NCI-H82 treated with DMSO at 0.1 percent for 48 hours (cell line): ENCODE results near the gene DCP2.

Source experiments
- DNase-seq: peaks from one replicate; lab custom pipeline; 2025; ENCODE audit not compliant: unreplicated experiment; lab: John Stamatoyannopoulos, UW

Gene DCP2

DNA sequence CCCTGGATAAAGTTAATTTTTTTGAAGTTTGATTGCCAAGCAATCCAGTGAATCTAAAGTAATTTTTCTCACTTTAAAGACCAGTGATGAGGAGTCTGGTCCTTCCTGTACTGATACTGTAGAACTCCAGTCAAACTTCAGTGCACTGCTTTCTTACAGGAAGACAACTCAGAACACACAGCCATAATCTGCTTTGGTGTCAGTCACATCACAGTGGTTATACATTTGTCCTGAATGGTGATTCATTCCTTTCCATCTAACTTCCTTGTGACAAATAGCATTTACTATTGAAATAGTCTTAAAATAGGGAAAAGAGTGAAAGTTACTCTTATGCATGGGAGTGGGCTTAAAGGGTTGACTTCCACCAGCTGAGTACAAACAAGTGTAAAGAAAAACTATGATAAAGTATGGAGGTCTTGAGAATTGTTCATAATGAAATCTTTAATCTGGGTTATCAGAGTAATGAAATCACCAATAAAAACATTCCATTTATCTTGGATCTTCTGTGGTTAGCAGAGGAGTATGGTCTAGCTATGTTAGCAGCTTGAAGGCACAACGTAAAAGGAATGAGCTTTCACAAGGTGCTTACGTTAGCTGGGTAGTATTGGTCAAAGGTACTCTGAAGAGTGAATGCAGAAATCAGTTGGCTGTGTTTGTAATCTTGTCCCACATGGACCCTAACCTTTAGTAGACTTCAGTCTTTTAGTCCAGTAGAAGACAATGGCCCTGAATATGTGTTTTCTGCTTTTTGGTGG, 41.5 kb downstream of the DCP2 start:
- no peak for DNase-seq

DNA sequence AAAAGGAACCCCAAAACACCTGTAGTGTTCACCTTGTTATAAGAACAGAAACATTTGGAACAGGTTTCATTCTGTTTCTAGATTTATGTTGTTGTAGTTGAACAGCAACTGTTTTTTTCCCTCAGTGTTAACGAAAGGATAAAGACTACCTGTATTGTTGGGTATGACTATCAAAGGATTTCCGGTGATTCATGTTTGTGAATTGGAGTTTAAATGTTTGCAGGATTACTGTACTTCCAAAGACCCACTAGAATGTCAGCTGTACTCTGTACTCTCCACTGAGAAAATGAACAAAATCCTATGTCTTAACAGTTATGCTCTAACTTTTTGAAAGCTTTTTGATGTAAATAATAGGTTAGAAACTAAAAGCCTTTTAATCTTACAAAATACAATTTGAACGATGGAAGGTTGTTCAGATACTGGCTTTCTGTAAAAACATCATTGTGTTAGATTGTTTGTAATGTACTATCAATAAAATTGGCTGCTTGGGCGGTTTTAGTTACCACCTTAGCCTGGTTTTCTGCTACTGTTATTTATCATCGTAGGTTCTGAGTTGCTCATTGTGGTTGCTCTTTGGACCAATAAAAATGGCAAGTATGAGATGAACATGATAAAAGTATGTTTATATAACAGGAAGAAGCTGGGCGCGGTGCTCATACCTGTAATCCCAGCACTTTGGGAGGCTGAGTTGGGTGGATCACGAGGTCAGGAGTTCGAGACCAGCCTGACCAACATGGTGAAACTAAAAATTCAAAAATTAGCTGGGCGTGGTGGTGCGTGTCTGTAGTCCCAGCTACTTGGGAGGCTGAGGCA, 44.1 kb downstream of the DCP2 start:
- DNase-seq, result no peak

DNA sequence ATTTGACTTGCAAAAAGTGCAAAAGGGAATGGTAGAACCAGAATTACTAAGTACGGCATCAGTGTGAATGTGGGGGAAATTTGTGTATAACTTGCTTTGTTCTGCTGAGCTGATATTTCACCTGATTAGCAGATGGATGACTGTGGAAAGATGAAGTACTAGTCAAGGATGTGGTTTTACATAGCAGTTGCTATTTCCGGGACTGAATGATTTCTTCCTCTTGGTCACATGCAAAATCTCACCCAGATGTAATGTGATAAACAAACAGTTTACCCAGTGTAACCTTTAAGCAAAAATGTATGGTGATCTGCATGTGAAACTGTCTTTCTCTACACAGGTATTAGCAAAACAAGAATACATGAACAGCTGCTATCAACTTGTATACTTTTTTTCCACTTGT, 46.1 kb downstream of the DCP2 start:
- no peak for DNase-seq

DNA sequence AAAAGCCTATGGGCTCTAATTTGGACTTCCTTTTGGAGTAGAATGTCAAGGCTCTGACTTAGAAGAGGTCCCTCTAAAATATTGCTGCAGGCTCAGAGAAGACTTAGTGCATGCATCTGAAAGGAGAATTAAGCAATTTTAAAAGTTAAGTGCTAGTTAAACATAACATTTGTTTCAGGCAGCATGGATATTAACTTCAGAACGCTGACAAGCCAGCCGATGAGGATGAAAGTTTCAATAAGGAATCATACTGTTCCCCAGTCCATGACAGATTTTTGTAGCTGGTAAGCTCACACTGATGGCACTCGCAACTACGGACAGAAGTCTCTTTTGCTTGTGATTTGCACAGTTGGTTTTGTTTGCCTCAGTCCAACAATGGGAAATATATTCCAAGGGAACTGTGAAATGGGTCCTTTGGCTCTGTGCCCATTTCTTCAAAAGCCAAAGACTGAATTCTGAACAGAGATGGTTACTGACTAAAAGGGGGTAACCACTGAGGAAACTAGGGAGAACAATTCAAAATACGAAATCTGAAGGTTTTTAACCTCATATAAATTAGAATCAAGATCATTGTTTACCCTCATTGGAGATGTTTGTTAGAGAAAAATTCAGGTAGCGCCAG, 47.6 kb downstream of the DCP2 start:
- no peak for DNase-seq

DNA sequence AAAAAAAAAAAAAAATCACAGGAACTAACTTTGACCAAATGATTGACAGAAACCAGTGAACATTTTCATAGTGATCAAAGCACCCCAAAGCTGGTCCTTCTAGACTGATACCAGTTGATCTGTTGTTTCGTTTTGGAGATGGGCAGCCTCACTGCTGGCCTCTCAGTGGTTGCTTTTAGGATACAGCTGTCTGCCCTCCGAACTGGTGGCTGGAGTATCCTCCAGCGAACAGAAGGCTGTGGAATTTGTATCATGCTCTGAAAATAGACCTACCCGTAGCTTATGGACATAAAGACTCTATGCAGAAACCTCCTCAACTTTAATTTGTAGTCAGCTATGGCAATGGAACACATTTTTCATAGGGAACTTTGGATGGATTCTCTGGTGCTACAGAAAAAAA, 49.0 kb downstream of the DCP2 start:
- DNase-seq, result no peak

DNA sequence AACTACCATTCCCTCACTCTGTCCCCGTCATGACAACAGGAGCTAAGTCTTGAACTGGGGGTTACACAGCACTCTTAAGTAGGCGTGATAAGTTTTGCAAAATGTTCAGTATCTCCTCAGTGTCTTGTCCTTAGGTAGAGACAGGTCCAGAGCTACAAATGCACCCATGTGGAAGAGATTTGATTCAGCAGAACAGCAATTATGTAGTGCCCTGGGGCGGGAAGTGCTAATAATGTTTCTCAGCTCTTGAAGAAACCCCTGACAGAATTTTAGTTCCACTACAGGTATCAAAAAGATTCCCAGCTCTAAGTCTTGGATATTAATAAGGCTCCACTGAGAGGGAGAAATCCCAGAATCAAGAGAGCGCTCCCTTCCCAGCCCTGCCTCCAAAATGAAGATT, 49.6 kb downstream of the DCP2 start:
- no peak for DNase-seq

DNA sequence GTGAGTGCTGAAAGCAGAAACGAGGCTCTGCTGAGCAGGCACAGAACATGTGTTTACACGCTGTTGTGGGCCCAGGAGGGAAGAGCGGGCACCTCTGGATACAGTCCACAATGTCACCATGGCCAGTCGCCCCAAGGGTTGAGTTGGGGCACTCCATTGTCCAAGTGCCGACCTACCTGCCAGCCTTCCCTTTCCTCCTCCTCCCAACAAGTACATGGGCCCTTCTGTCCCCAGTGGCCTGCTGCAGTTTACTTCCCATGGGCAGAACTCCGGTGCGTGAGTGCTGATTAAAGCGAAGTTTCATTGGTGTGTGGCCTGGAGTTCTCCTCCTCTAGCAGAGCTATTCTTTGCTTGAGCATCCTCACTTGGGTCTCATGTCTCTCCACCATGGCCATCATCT, 50.4 kb downstream of the DCP2 start:
- DNase-seq, result no peak

DNA sequence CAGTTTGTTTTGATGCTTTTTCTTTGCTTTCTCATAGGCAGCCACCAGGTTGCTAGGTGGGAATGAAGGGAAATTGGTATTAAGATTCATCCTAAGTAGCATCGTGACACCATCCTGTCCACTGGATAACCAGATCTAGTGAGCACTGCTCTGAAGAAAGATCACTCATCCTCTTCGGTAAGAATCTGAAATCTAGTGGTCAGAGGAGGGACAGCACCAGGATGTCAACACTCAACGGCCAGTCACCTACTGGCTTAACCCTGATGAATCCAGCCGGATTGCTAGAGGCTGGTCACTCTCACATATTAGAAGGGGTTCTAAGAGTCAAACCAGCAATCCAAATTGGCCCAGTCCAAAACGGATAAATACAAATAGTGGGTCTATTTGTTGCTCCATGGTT, 50.8 kb downstream of the DCP2 start:
- no peak for DNase-seq

DNA sequence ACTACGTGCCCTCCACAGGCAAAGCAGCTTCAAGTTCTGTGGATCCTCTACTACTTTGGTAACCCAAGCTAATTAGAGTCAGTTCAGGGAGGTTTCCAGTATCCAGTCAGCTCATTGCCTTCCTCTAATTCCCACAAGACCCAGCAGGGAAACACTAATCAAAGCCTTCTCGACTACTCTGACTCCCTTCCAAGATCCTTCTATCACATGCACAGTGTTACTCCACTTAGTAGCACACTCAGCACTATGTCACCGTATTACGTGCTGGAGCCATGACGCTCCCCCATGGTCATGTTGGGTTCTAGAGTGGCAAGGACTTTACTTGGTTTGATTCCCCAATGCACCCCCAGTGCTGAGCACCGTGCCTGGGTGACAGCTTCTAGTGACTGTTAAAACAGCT, 53.0 kb downstream of the DCP2 start:
- no peak for DNase-seq

DNA sequence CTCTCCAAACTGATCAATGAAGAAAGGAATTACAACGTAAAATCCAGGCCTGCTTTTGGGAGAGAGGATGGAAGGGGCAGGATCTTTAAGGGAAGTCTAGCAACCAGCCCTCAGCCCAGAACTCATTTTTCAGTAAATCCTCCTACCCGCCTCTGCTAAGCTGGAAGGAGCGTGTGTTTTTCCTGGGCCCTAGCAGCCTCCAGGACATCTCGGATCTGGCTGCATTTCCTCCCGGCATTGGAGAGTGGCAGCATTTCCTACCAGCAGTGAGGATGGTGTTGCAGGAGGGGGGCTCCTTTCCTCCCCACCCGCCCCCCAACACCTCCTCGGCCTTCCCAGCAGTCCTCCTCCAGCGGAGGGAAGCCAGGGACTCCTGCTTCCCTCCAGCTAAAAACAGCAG, 54.5 kb downstream of the DCP2 start:
- no peak for DNase-seq

DNA sequence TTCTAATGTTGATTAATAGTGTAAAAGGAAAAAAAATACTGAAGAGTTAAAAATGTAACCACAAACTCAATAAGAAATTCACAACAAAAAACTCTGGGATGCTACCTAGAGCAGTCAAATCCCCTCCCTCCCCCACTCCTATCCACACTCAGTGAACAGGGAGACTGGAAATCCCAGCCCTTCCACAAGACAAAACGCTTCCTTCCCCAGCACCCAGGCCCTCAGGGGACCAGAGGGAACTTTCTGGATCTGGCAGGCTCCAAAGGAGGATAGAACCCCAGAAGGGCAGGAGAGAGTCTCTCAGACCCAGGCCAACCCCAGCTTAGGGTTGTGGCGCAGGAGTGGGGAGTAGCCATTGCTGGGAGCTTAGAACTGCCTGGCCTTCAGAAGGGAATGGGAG, 55.0 kb downstream of the DCP2 start:
- DNase-seq, result no peak

DNA sequence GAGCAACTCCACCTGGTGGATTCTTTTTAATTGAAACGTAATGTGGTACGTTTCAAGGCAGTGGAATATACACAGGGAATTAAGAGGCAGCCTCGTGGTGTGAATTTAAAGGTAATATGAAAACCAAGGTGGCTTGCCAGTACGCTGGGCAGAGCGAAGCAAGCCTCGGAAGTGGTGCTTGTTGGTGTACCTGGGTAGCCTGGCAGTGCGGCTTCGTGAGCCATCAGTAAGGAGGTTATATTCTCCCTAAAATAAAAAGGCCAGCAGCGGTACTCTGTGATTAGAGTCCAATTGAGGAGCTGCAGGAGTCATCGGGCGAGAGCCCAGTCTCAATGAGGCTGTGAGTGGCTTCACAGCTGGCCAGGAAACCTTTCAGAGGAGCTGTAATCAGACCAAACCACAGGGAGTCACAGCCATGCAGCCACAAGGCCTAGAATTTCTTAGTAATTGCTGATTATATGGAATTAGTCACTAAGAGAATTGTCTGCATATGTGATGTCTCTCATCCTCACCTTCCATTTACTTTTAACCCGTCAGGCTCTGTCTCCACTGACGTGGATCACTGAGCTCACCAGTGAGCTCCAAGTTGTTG, 57.7 kb downstream of the DCP2 start:
- no peak for DNase-seq

DNA sequence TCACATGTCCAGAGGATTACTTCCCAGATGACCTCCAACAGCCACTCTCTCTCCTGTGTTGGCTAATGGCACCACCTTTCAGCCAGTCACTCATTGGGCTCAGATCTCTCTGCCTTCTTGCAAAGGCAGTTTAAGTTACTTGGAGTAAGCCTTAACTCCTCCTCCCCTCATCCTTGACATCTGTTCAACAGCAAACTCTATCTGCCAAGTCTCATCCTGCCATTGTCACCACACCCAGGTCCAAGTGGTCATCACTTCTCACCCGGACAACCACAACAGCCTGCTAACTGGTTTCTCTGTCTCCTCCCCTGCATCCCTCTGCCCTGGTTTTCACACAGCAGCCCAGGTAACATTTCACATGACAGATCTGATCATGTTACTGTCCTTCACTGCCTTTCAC, 58.5 kb downstream of the DCP2 start:
- no peak for DNase-seq

DNA sequence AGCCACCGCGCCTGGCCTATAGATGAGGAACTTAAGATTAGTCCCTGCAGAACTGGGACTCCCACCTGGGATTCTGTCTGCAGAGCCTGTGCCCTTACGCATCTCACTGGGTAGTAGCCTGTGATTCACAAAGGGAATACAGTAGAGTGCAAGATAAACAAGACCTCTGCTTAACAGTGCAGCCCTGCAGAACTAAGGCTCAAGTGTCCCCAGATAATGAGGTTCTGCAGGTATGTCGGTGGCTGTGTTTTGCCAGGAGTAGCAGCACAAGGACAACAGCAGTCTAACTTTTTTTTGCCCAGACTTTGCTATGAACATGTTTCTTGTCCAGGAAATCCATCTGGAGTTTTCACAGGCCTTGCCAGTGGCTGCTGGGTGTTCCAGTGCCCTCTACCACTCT, 59.7 kb downstream of the DCP2 start:
- no peak for DNase-seq

DNA sequence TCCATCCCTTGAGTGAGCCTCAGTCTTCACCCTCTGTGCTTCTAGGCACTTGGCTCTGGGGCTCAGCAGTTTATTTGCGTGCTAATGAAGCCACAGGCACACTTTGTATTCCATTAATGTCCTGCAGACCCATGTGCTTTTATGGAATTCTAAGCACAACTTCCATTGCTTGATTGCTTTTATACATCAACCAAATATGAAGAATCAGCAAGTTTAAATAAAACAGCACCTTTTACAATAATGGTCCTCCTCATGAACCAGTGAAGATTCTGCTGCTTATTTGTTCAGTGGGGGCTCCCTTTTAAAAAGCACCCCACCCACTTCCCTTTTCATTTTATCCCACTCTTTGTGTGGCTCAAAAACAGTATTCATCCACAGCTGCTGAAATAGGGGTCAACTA, 60.2 kb downstream of the DCP2 start:
- no peak for DNase-seq

DNA sequence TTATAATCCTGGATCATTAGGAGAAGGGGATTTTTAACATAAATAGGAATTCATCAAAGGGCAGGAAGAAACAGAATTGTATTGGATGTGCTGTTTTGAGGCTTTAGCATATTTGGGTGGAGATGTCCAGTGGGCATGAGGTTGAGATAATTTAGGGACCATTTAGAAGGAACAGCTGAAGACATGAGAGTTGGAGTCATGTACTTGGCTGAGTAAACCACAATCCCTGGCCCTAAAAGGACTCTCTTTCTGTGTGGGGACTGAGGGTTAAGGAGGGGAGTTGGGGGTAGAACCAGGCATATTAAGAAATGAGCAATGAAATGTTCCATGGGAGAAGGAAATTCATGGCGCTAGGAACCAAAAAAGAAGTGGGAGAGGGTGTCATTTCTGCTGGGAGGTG, 61.5 kb downstream of the DCP2 start:
- DNase-seq, result no peak

DNA sequence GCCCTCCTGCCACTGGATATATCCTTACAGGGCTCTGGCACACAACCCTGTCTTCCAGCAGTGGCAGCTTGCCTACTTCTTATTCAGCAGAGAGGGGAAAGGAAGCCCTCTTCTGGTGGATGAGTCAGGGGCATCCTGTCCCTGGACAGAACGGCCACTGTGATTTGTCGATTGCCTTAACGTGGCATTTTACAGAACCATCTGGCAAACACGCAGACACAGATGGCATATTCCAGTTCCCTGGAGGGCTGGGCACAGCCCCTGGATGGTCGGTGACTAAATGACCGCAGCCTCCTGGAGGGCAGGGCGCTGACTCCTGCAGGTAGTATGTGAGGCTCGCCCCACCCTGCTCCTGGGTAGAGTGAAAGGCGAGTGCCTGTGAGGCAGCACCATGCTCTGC, 62.1 kb downstream of the DCP2 start:
- DNase-seq, result no peak

DNA sequence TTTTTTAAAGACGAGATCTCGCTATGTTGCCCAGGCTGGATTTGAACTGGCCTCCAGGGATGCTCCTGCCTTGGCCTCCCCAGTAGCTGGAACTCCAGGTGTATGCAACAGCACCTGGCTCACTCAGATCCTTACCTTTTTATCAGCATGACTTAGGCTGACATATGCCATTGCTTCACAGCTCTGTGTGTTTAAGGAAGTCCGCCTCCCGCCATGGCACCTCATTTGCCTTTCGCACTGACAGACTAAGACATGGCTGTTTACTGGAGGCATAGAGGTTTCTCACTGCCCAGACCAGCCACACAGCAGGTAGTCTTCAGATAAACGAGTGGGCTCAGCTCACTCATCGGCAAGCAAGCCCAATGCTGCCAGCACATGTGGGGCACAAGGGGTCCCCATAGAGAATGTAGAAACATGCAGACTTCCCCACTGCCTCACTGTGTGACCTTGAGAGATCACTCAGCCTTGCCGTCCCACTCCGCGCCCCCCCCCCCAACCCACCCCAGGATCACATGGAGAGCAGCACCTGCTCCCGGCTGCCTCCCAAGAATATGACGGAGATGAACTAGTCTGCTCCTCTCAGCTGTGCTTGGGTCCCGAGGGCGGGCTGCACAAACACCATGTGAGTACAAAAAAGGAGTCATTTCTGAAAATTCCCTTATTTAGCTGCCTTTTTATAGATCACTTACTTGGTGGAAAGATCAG, 62.8 kb downstream of the DCP2 start:
- no peak for DNase-seq

DNA sequence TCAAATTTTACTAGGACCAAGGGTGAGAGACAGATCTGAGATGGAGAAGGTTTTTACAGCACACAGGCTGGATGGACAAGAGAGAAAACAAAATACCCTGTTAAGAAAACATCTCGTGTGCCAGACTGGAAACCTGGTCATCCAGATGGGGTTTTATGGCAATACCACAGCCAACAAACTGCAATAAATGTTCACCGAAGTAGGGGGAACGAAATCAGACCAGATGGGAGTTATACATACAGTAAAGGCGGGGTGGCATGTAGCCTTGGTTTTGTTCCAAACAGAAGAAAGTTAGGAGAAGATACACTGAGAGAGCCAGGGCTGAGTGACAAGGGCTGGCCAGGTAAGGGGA, 63.3 kb downstream of the DCP2 start:
- no peak for DNase-seq

DNA sequence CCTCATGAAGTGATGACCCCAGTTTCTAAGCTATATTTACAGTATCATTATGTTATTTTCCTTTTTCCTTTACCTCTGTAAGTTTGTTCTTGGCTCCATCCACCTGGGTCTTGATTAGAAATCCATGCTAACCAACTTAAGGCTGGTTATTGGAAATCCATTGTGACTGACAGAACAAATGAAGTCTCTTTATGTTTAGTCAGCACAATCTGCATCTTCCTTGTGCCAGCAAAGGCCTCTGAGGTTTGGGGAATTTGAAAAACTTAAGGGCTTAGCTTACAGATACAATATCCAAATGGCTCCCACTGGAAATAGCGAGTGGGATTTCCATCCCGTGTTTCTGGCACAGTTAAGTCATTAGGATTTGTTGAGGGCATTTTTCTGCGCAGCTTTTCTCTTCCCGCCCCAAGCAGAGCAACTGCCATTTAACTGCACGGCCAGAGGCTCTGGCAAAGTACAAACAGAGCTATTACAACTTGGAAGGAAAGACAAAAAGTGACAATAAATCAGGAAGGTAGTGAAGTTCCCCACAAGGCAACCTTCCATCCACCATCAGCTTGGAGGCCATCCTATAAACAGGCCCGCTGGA, 64.2 kb downstream of the DCP2 start:
- DNase-seq, result no peak
